A375 (cell line): ENCODE measurements around the gene AIMP2. TPM values are rescaled to one million over a fixed set of nuclear protein-coding genes. Genes with fewer than 3 reads are reported as not detected.
A peak's percentile ranks its signal among the peaks of the same experiment; 100 is the strongest.

Source experiments
- small RNA-seq: library from RNA; depleted of rRNA; stranded (forward); fragments of <200 nt; gene quantifications from one replicate; pipeline ENCODE3, GENCODE V24; 2014
- total RNA-seq: library from RNA; depleted of rRNA; stranded (reverse); fragments of >200 nt; shearing (Covaris generic); gene quantifications from 2 replicates; pipeline ENCODE4 v1.2.3, GENCODE V29; 2014; rRNA removed

AIMP2 gene
- 65.5 and 67.9 TPM in 2 replicates for total RNA-seq

DNA sequence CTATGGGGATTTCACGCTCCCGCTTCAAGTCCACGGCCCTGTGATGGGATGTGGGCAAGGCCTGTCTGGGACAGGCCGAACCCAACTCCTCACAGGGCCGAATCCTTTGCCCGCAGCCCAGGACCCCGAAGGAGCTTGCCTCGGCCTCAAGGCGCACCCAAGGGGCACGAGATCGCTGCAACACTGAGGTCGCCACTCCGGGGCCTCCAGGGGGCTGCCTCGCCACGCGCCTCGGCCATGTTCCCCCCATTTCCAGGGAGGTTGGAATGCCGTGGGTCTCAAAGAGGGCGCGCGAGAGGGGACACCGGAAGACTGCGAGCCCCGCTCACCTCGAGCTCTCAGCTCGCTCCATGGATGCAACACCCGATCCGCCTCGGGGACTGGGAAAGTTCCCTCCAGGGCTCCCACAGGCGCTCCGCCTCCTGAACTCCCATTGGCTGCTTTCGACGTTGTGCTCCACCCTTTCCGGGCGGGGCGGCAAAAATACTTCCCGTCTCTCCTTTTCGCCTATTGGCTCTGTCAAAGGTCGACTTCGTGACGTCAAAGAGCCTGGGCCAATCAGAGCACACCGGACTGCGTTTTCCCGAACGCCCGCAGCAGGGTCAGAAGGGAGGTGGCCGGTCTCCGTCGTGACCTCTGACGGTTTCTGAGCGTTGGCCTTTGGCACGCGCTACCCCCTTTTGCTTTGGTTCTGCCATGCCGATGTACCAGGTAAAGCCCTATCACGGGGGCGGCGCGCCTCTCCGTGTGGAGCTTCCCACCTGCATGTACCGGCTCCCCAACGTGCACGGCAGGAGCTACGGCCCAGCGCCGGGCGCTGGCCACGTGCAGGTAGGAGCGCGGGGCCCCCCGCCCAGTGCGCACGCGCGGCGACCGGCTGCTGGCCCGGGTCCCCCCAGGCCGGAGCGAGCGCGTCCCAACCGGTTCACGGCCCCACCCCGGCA, at the start of gene AIMP2, which contains the start of gene PMS2:
Gene AIMP2, plus strand, starts transcription at position 605 of the 944 bp plus-strand sequence. Its CDS starts 92 bp downstream, at position 697.
Gene PMS2, minus strand, starts transcription at position 382 of the 944 bp plus-strand sequence. Its CDS starts 30 bp downstream, at position 352.

GRCh38 chr7:5970347-5970911, 38.6 kb upstream of the AIMP2 start, which contains the start of gene RSPH10B:
TSS of gene RSPH10B (minus strand) at chr7:5970689. CDS start at chr7:5967116, 3,573 bp downstream.

DNA sequence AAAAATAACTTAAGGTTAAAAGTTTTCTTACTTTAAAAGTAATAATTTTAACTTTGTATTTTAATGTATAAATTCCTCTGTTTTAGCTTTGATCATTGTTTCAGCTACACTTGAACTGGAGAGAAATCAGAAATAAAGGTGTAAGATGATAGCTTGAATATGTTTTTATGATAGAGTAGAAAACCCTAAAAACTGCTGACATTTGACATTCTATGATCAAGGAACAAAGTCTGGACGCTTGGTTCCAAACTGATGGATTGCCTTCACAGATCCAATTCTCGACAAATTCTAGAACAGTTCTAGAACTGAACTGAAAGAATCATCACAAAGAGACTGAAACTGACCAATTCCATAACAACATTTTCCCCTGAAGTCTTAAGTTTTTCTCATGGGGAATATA, 21.9 kb downstream of the AIMP2 start, which contains the start of gene ANKRD61:
Gene ANKRD61, plus strand, starts transcription at position 389 of the 400 bp plus-strand sequence. Its CDS starts 0 bp downstream, at position 389.

Small RNA genes within 50 kb of the gene (small RNA-seq; reads per million reads assigned to genes)
- not detected for gene RF00019
- gene RNU6-218P, result not detected
- gene SNORA80D, result 2.5 reads per million, percentile 77 among the genes with 10 or more reads in this experiment

Other genes starting within 250 kb of the AIMP2 start
- gene RNF216, start 227.6 kb upstream of the AIMP2 start, total RNA-seq, result 26.2 and 27.3 TPM in 2 replicates
- not detected in 2 replicates for gene OCM, start 128.5 kb upstream of the AIMP2 start, total RNA-seq
- 64.5 and 79.2 TPM in 2 replicates for gene CCZ1, start 110.5 kb upstream of the AIMP2 start, total RNA-seq
- gene RSPH10B, start 38.6 kb upstream of the AIMP2 start, total RNA-seq, result 0.11 TPM in 1 of 2 replicates, not detected in the other
- 19.9 and 20.4 TPM in 2 replicates for gene PMS2, start 223 bp upstream of the AIMP2 start, total RNA-seq
- 0.19 TPM in 1 of 2 replicates, not detected in the other for gene ANKRD61, start 22.1 kb downstream of the AIMP2 start, total RNA-seq
- 112 and 141 TPM in 2 replicates for gene EIF2AK1, start 49.9 kb downstream of the AIMP2 start, total RNA-seq
- 6.4 and 6.6 TPM in 2 replicates for gene USP42, start 95.7 kb downstream of the AIMP2 start, total RNA-seq